Activated CD8-positive, alpha-beta memory T cell treated with anti-CD3 and anti-CD28 coated beads for 1 hour (primary cell): Measurements from ENCODE around the gene AMN.

Experiments
- DNase-seq, 2 donors: peaks; one replicate each; pipeline ENCODE4 v3.0.0-alpha.2; 2020; ENCODE audit warnings: low read depth in 1 of 2; ENCODE audit errors: extremely low read depth in 1 of 2

The AMN gene

DNA sequence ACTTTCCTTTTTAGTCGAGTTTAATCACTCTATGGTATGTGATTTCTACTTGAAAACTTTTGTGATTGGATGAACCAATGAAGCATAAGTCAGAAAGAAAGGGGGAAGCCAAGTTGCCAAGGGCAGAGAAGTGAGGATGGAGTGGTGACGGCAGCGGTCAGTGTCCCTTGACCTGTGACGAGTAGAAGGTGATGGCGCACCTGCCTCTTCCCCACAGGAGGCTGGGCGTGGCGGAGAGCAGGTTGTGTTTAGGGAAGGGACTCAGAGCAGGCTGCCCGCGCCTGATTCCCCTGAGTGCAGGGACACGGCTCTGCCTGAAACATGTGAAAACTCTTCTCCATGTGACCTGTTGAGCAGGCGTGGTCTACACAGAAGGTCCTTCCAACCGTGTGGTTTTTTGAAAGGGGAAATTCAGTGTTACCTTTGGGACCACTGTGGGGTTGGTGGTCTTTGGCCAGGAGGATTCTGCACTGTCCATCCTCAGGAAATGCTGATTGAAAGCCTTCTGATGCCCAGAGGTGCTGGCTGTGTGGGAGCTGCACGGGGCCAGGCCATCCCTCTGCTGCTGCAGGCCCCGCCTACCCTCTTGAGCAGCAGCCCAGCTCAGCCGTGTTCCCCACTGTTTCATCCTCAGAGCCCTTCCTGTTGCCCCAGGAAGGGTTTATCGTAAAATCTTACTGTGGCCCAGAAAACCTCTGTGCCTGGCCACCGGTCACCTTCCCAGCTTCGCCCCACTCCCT lies 23.5 kb upstream of the AMN start:
- no peak for DNase-seq

- no peak for DNase-seq
Observed at GRCh38 chr14:102899516-102899900, 23.0 kb upstream of the AMN start.

- no peak for DNase-seq
Observed at GRCh38 chr14:102900631-102901571, 21.6 kb upstream of the AMN start.

GRCh38 chr14:102901633-102902032 lies 20.8 kb upstream of the AMN start:
- no peak for DNase-seq

GRCh38 chr14:102902086-102902485 lies 20.4 kb upstream of the AMN start:
- no peak for DNase-seq

GRCh38 chr14:102902523-102903247 lies 19.8 kb upstream of the AMN start:
- DNase-seq: no peak

- DNase-seq: no peak
Observed at GRCh38 chr14:102903248-102903888, 19.1 kb upstream of the AMN start.

DNA sequence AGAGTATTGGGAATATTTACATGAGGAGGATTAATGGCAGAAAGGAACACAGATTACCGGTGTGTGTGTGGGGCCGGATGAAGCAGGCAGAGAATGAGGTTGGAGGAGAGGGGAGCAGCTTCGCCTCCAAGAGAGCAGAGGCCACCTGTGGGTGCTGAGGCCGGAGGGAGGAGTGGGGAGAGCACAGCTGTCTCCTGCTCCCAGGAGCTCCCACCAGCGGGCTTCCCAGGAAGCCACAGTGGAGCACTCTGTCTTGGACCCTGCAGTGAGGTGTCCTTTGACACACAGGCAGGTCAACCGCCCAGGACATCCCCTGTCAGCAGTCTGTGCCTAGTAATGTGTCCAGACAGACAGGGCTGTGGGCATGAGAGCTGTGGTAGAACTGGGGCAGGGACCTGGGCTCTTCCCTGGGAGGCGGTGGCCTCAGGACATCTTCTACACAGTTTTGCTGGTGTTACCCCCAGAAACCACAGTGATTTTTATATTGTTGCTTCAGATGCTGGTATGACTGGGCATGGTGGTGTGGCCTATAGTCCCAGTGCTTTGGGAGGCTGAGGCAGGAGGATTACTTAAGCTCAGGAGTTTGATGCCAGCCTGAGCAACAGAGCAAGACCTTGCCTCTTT lies 18.5 kb upstream of the AMN start:
- DNase-seq: no peak

DNA sequence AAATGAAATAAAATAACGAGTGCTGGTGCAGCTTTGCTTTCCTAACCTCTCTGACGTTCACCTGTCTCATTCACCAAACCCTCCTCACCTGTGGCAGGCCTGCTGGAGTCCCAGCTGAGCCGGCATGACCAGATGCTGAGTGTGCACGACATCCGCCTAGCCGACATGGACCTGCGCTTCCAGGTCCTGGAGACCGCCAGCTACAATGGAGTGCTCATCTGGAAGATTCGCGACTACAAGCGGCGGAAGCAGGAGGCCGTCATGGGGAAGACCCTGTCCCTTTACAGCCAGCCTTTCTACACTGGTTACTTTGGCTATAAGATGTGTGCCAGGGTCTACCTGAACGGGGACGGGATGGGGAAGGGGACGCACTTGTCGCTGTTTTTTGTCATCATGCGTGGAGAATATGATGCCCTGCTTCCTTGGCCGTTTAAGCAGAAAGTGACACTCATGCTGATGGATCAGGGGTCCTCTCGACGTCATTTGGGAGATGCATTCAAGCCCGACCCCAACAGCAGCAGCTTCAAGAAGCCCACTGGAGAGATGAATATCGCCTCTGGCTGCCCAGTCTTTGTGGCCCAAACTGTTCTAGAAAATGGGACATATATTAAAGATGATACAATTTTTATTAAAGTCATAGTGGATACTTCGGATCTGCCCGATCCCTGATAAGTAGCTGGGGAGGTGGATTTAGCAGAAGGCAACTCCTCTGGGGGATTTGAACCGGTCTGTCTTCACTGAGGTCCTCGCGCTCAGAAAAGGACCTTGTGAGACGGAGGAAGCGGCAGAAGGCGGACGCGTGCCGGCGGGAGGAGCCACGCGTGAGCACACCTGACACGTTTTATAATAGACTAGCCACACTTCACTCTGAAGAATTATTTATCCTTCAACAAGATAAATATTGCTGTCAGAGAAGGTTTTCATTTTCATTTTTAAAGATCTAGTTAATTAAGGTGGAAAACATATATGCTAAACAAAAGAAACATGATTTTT lies 17.1 kb upstream of the AMN start:
- no peak for DNase-seq

GRCh38 chr14:102906616-102907302 lies 15.7 kb upstream of the AMN start:
- no peak for DNase-seq

GRCh38 chr14:102907303-102907844 lies 15.1 kb upstream of the AMN start:
- no peak for DNase-seq

GRCh38 chr14:102907980-102908730 lies 14.3 kb upstream of the AMN start:
- DNase-seq: no peak

GRCh38 chr14:102908766-102909455 lies 13.6 kb upstream of the AMN start:
- DNase-seq: no peak

GRCh38 chr14:102909462-102909861 lies 13.0 kb upstream of the AMN start:
- DNase-seq: no peak

- no peak for DNase-seq
Observed at GRCh38 chr14:102909911-102910310, 12.6 kb upstream of the AMN start.

- DNase-seq: no peak
Observed at GRCh38 chr14:102910442-102910841, 12.0 kb upstream of the AMN start.

DNA sequence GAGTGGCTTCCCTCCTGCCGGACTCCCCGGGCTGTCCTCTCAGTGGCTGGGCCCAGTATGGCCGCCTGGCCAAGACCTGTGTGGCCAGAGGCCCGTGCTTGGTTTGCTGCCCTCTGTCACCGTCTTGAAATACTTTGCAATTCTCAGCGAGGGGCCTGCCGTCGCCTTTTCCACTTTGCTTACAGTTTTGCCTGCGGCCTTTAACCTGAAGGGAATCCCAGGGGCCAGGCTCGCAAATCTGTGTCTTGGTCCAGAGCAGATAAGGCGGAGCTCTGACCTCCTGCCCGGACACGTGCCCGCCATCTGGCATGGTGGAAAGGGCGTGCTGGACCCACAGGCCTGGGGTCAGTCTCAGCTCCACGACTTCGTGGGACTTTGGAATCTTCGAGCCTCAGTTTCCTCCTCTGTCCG lies 10.9 kb upstream of the AMN start:
- no peak for DNase-seq
